Mononuclear cell (primary cell): Measurements from ENCODE around the gene TBX10. TPM values are rescaled to one million over a fixed set of nuclear protein-coding genes. Genes with fewer than 3 reads are reported as not detected.
"Not testable (repeated sequence)": the region's sequence is repeated elsewhere in the genome, so short reads cannot be mapped to it uniquely, and the experiment has no call there.

Source experiments
- H3K27me3 ChIP-seq: 2 replicates; pipeline ENCODE4 v1.6.0; 2011; ENCODE audit warnings: low read length, control low read depth; ENCODE audit not compliant: insufficient read depth
- H3K4me1 ChIP-seq: 2 replicates; pipeline ENCODE4 v1.5.1; 2011; ENCODE audit warnings: mild to moderate bottlenecking, low read length, control low read depth; ENCODE audit not compliant: insufficient read depth
- H3K4me3 ChIP-seq: 2 replicates; pipeline ENCODE4 v1.5.1; 2011; ENCODE audit warnings: mild to moderate bottlenecking, low read length, moderate library complexity
- H3K9me3 ChIP-seq: 2 replicates; pipeline ENCODE4 v1.5.1; 2011; ENCODE audit warnings: low read depth, mild to moderate bottlenecking, control low read depth, low read length
- total RNA-seq: library from RNA; depleted of rRNA; stranded (reverse); fragments of >200 nt; gene quantifications from one replicate; pipeline ENCODE4 v1.2.3, GENCODE V29; 2012

TBX10 gene
- not detected for total RNA-seq

GRCh38 chr11:67639438-67639859 lies at the start of gene TBX10:
Gene TBX10, minus strand, starts transcription at chr11:67639763. Its CDS starts 291 bp downstream, at chr11:67639472.
- H3K27me3 ChIP-seq, result no peaks in the 10 kb centered on the region
- H3K9me3 ChIP-seq, result no peaks in the 10 kb centered on the region
- H3K4me1 ChIP-seq, result no peaks in the 10 kb centered on the region
- H3K4me3 ChIP-seq, result no peak within 1 kb of the TSS

DNA sequence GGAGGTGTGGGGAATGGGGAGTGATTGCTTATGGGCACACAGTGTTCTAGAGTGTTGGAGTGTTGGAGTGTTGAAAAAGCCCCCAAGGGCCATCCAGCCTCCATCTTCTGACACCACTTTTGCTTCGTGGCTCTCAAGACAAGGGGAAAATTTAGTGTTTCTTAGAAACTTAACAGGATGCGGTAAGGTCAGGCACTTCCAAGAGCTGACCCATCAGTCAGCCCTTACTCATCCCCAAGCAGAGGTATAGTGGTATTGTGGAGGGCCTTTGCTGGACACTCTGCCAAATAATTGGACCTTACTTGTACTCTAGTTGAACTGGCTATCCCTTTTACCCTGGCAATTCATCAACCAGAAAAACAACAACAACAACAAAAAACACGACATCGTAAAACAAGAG lies 49.6 kb upstream of the TBX10 start:
- Histone ChIP-seq H3K27me3 (peaks cover 3% of the 10 kb centered on the region), H3K4me3 (no peak overlapping the region), H3K9me3 (no peaks in the 10 kb centered on the region), H3K4me1 (no peaks in the 10 kb centered on the region)

GRCh38 chr11:67687986-67688385 lies 48.4 kb upstream of the TBX10 start:
- Histone ChIP-seq H3K4me1 (no peaks in the 10 kb centered on the region), H3K4me3 (no peak overlapping the region), H3K27me3 (peaks cover 3% of the 10 kb centered on the region), H3K9me3 (no peaks in the 10 kb centered on the region)

- H3K27me3 ChIP-seq, H3K4me1 ChIP-seq, H3K4me3 ChIP-seq, H3K9me3 ChIP-seq: not testable (repeated sequence)
Observed at GRCh38 chr11:67685641-67686332, 46.2 kb upstream of the TBX10 start.

DNA sequence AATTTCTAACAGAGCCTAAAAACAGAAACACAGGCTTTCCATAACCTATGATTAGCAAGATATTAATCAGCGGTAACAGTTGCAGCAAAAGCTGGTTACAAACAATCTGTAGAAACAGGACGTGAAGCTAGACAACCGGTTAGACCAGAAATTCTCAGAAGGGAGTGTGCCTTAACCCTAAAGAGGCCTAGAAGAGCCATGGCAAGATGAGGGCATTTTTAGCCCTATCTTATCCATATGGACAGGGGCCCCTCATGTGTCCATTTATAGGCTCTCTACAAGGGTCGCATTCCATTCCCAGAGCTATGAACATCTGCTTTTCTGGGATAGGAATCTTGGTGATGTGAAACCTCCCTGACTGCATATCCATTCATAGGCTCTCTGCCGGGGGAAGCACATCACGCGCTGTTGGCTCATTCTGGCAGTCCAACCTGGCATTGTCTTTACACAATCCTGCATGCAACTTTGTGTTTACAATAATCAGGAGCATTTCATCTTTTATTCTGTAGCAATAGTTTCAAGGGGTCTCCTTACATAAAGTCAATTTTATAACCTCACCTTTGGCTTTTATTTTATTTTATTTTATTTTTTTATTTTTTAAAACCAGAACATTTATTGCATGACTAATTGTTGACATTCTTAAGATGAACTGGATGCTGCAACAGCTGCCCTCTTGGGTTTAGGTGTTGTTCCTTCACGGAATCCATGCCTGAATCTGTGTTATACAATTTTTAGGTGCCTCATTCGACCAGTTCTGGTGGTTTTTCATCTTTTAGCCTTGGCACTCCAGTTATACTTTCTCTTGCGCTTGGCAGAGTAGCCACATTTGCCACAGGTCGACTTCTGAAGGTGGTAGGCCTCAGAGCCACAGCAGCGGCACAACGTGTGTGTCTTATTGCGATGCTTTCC lies 42.8 kb upstream of the TBX10 start:
- not testable (repeated sequence) for H3K9me3 ChIP-seq, H3K4me1 ChIP-seq, H3K4me3 ChIP-seq, H3K27me3 ChIP-seq

- Histone ChIP-seq H3K27me3 (no peaks in the 10 kb centered on the region), H3K4me1 (no peaks in the 10 kb centered on the region), H3K9me3 (no peaks in the 10 kb centered on the region), H3K4me3 (no peak overlapping the region)
Observed at GRCh38 chr11:67680696-67681470, 41.3 kb upstream of the TBX10 start.

DNA sequence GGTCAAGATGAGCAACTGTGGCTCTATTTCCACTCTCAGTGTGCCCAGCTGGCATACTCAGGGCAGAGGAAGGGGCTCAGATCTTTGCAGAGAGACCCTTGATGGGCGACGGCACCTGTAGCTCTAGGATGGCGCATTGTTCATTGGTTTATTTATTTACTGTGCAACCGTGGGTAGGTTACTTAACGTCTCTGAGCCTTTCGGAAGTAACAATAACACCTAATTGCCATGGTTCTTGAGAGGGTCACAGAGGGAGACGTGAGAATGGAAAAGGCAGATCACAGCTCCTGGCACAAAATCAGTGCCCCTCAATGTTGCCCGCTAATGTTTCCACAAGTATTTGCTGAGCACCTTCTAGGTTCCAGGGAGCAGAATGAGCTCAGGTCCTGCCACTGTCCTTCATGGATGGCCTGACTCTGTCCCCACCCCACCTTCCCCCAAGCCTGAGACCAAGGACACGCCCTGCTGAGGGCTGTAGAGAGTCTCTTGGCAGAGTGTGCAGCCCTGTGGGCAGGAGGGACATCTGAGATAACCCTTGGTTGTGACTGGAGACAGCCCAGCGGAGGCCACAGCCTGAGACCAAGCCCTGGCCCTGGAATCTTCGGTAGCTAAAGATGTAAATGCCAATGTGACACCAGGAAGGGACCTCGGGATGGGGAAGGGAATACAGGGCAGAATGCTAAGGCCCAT lies 35.6 kb upstream of the TBX10 start:
- Histone ChIP-seq H3K9me3 (no peaks in the 10 kb centered on the region), H3K4me3 (no peak overlapping the region), H3K27me3 (no peaks in the 10 kb centered on the region), H3K4me1 (no peaks in the 10 kb centered on the region)

- H3K4me3 ChIP-seq, result no peak within 1 kb of the TSS
- H3K9me3 ChIP-seq, result no peaks in the 10 kb centered on the region
- H3K4me1 ChIP-seq, result no peaks in the 10 kb centered on the region
- H3K27me3 ChIP-seq, result no peaks in the 10 kb centered on the region
Observed at GRCh38 chr11:67674442-67674871, 34.9 kb upstream of the TBX10 start, which contains the start of gene ALDH3B2. Gene ALDH3B2, minus strand, starts transcription at chr11:67674623. Its CDS starts 7,688 bp downstream, at chr11:67666935.

- no peaks in the 10 kb centered on the region for H3K9me3 ChIP-seq
- H3K4me3 ChIP-seq, result no peak overlapping the region
- H3K4me1 ChIP-seq, result no peaks in the 10 kb centered on the region
- no peaks in the 10 kb centered on the region for H3K27me3 ChIP-seq
Observed at GRCh38 chr11:67673902-67674301, 34.3 kb upstream of the TBX10 start.

- Histone ChIP-seq H3K27me3 (no peaks in the 10 kb centered on the region), H3K4me3 (no peak overlapping the region), H3K9me3 (no peaks in the 10 kb centered on the region), H3K4me1 (no peaks in the 10 kb centered on the region)
Observed at GRCh38 chr11:67673358-67673757, 33.8 kb upstream of the TBX10 start.

DNA sequence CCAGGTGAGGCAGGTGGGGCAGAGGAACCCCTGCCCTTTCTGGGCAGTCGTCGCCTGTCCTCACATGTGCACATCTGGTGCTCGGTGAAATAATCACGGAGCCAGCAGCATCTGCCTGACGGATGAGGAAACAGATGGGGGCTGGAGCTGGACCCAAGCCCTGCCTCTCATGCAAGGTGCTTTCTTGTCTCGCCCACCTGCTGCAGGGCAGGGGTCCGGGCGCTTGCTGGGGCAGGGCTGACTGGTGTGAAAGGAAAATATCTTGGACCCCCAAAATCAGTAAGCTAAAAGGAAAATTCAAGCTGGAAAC lies 31.6 kb upstream of the TBX10 start:
- H3K27me3 ChIP-seq, result no peaks in the 10 kb centered on the region
- no peaks in the 10 kb centered on the region for H3K9me3 ChIP-seq
- H3K4me3 ChIP-seq, result no peak overlapping the region
- no peaks in the 10 kb centered on the region for H3K4me1 ChIP-seq

DNA sequence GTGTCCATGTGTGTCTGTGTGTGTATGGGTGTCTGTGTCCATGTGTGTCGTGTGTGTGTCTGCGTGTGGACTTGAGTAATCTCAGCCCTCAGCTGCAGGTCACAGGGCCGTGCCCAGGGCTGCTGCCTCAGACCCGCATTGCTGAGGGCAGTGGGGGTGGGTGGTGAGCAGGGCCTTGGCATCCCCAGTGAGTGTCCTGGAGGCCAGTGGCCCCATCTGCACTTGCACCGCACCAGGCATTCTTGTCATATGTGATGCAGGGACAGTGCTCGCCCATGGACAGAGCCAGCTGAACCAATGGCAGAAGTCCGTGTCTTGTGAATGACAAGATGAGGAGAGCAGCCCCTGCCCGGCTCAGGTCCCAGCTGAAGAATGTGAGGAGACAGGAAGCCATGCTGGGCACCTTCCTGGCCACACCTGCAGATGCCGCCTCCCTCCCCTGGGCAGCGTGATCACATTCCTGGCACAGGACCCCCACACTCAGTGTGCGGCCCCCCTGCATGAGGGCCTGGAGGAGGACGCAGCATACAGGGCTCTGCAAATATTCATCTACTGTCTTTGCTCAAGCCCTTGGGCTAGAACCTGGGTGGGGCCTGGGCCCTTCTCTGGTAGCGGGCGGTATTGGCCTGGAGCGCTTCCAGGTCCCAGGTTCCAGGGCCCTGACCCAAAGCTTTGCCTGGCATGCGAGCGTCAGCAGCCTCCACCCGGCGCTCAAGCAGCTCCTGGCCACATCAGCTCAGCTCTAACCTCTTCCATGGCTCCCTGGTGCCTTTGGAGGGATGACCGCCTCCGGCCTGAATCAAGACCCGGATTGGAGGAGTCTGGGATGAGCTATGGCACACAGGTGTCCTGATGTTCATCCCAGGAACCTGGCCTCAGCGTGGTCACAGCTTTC lies 31.0 kb upstream of the TBX10 start:
- Histone ChIP-seq H3K4me1 (no peaks in the 10 kb centered on the region), H3K27me3 (no peaks in the 10 kb centered on the region), H3K4me3 (no peak overlapping the region)

DNA sequence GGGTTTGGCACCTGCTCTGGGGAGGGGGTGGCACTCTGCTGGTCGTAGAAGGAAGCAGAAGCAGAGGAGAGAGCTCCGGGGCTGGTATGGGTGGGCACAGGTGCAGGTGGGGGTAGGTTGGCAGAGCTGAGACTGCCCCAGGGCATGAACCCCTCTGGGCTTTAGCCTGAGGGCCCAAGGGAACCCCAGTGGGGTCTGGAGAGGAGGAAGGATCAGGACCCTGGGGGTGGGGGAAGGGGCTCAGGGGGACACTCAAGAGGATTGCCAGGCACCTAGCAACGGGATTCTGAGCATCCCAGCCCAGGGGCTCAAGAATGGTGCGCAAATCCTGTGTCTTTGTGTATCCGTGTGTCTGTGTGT lies 28.6 kb upstream of the TBX10 start:
- no peaks in the 10 kb centered on the region for H3K9me3 ChIP-seq
- no peak overlapping the region for H3K4me3 ChIP-seq
- no peaks in the 10 kb centered on the region for H3K27me3 ChIP-seq
- no peaks in the 10 kb centered on the region for H3K4me1 ChIP-seq

More for the DNA sequence above, 31.0 kb upstream of the TBX10 start:
- H3K9me3 ChIP-seq, result no peaks in the 10 kb centered on the region
